HG03139 (cell line): ENCODE results near the gene MAB21L4.

ENCODE experiments used
- ATAC-seq: cut with Tn5 transposase; IDR thresholded peaks from one replicate; pipeline ENCODE4 v1.9.1; 2021; ENCODE audit not compliant: unreplicated experiment

The MAB21L4 gene

GRCh38 chr2:240884745-240885144 lies 11.2 kb downstream of the MAB21L4 start:
- no peak for ATAC-seq

GRCh38 chr2:240884221-240884620 lies 11.7 kb downstream of the MAB21L4 start:
- ATAC-seq: no peak

- ATAC-seq: no peak
These were observed 14.0 kb downstream of the MAB21L4 start for GRCh38 chr2:240881913-240882312.

- ATAC-seq: no peak
These were observed 16.9 kb downstream of the MAB21L4 start for GRCh38 chr2:240879105-240879504.

GRCh38 chr2:240878341-240878936 lies 17.5 kb downstream of the MAB21L4 start:
- ATAC-seq: no peak

- no peak for ATAC-seq
These were observed 18.3 kb downstream of the MAB21L4 start for GRCh38 chr2:240877460-240878340.

- no peak for ATAC-seq
These were observed 19.3 kb downstream of the MAB21L4 start for GRCh38 chr2:240876475-240877251.

- no peak for ATAC-seq
These were observed 19.9 kb downstream of the MAB21L4 start for GRCh38 chr2:240876035-240876474.

GRCh38 chr2:240875228-240876034 lies 20.5 kb downstream of the MAB21L4 start:
- ATAC-seq: no peak

- no peak for ATAC-seq
These were observed 21.2 kb downstream of the MAB21L4 start for GRCh38 chr2:240874715-240875227.

- ATAC-seq: no peak
These were observed 21.9 kb downstream of the MAB21L4 start for GRCh38 chr2:240873805-240874714.

GRCh38 chr2:240873098-240873788 lies 22.7 kb downstream of the MAB21L4 start:
- no peak for ATAC-seq

GRCh38 chr2:240872317-240873097 lies 23.4 kb downstream of the MAB21L4 start:
- ATAC-seq: no peak

- no peak for ATAC-seq
These were observed 24.6 kb downstream of the MAB21L4 start for GRCh38 chr2:240871071-240871958.

GRCh38 chr2:240869956-240870875 lies 25.7 kb downstream of the MAB21L4 start:
- no peak for ATAC-seq
